ENCODE results near the gene CARD10.
"Not testable (repeated sequence)": the region's sequence is repeated elsewhere in the genome, so short reads cannot be mapped to it uniquely, and the experiment has no call there.

The CARD10 gene

DNA sequence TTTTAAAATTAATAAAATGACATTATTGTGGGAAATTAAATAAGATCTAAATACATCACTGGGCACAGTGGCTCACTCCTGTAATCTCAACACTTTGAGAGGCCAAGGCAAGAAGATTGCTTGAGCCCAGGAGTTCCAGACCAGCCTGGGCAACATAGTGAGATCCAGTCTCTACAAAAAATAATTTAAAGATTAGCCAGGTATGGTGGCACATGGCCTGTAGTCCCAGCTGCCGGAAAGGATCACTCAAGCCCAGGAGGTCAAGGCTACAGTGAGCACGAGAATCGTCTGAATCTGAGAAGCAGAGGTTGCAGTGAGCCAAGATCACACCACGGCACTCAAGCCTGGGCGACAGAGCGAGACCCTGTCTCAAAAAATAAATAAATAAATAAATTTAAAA, 15.9 kb upstream of the CARD10 start:
- no peak overlapping the region for H3K4me3 ChIP-seq (ENCODE audit: low read depth, low read length)
- TF ChIP-seq, protein P1, sequence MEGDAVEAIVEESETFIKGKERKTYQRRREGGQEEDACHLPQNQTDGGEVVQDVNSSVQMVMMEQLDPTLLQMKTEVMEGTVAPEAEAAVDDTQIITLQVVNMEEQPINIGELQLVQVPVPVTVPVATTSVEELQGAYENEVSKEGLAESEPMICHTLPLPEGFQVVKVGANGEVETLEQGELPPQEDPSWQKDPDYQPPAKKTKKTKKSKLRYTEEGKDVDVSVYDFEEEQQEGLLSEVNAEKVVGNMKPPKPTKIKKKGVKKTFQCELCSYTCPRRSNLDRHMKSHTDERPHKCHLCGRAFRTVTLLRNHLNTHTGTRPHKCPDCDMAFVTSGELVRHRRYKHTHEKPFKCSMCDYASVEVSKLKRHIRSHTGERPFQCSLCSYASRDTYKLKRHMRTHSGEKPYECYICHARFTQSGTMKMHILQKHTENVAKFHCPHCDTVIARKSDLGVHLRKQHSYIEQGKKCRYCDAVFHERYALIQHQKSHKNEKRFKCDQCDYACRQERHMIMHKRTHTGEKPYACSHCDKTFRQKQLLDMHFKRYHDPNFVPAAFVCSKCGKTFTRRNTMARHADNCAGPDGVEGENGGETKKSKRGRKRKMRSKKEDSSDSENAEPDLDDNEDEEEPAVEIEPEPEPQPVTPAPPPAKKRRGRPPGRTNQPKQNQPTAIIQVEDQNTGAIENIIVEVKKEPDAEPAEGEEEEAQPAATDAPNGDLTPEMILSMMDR (IDR thresholded peaks at IDR 0.05; ENCODE audit: low read depth, low read length, missing control alignments), result no peak
- no peak for DNase-seq (ENCODE audit: low read depth)
- in situ Hi-C loops (cut with HindIII; ENCODE audit: low sequenced_read_pairs), result no loop called here

DNA sequence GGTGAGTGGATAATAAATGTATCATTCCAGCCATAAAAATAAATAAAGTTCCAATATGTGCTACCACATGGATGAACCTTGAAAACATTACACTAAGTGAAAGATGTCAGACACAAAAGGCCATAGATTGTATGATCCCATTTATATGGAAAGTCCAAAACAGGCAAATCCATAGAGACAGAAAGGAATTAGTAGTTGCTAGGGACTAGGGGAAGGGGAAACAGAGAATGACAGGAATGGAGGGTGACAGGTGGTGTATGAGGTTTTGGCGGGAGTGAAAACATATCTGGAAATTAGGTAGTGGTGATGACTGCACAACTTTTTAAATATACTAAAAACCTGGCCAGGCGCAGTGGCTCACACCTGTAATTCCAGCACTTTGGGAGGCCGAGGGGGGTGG, 15.2 kb upstream of the CARD10 start:
- in situ Hi-C loops (cut with HindIII; ENCODE audit: low sequenced_read_pairs), result no loop called here
- H3K4me3 ChIP-seq (ENCODE audit: low read depth, low read length), result no peak overlapping the region
- no peak for DNase-seq (ENCODE audit: low read depth)
- TF ChIP-seq, protein P1 (IDR thresholded peaks at IDR 0.05; ENCODE audit: low read depth, low read length, missing control alignments), result no peak

DNA sequence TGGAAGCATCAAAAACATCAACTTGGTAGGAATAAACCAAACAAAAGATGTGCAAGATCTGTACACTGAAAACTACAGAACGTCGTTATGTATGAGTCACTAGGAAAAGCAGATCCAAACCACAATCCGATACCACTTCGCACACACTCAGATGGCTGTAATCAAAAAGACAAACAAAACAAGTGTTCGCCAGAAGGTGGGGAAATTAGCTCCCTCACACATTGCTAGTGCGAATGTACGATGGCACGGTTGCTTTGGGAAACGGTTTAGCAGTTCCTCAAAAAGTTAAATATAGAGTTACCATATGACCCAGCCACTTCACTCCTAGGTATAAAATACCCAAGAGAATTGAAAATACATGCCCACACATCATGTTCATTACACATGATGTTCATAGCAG, 14.8 kb upstream of the CARD10 start:
- TF ChIP-seq, protein P1 (IDR thresholded peaks at IDR 0.05; ENCODE audit: low read depth, low read length, missing control alignments), result peak; percentile 10
- in situ Hi-C loops (cut with HindIII; ENCODE audit: low sequenced_read_pairs), result no loop called here
- no peak overlapping the region for H3K4me3 ChIP-seq (ENCODE audit: low read depth, low read length)

GRCh38 chr22:37529652-37530345, 10.6 kb upstream of the CARD10 start:
- no peak overlapping the region for H3K4me3 ChIP-seq (ENCODE audit: low read depth, low read length)
- TF ChIP-seq, protein P1 (IDR thresholded peaks at IDR 0.05; ENCODE audit: low read depth, low read length, missing control alignments), result no peak
- in situ Hi-C loops (cut with HindIII; ENCODE audit: low sequenced_read_pairs), result no loop called here
- no peak for DNase-seq (ENCODE audit: low read depth)

More for the DNA sequence above, 14.8 kb upstream of the CARD10 start:
- peak; percentile 74 for DNase-seq (ENCODE audit: low read depth)

- in situ Hi-C loops (cut with HindIII; ENCODE audit: low sequenced_read_pairs); H3K4me3 ChIP-seq (ENCODE audit: low read depth, low read length): not testable (repeated sequence)
These were observed 8.7 kb upstream of the CARD10 start for GRCh38 chr22:37527952-37528351.

DNA sequence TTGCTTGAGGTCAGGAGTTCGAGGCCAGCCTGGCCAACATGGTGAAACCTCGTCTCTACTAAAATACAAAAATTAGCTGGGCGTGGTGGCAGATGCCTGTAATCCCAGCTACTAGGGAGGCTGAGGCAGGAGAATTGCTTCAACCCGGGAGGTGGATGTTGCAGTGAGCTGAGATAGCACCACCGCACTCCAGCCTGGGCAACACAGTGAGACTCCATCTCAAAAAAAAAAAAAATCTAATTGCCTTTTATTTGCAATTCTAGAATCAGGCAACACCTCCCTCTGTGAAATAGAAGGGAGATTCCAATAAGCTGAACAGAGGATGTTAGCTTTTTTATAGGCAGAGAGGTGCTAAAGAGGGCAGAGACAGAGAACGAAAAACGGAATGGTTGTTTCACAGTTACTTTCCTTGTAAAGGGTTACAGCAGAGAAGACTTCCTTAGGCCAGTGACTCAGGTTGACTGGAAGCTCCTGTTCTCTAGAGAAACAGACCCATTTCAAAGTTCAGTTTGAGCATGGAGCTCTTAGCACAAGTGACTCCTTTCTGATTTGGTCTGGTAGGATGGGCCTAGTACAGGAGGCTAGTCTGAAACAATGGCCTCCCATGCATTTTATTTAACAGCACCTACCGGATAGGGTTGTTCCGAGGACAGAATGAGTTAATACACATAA, 8.0 kb upstream of the CARD10 start:
- DNase-seq (ENCODE audit: low read depth); H3K4me3 ChIP-seq (ENCODE audit: low read depth, low read length); in situ Hi-C loops (cut with HindIII; ENCODE audit: low sequenced_read_pairs): not testable (repeated sequence)

More at GRCh38 chr22:37527952-37528351, 8.7 kb upstream of the CARD10 start:
- DNase-seq (ENCODE audit: low read depth), result not testable (repeated sequence)

DNA sequence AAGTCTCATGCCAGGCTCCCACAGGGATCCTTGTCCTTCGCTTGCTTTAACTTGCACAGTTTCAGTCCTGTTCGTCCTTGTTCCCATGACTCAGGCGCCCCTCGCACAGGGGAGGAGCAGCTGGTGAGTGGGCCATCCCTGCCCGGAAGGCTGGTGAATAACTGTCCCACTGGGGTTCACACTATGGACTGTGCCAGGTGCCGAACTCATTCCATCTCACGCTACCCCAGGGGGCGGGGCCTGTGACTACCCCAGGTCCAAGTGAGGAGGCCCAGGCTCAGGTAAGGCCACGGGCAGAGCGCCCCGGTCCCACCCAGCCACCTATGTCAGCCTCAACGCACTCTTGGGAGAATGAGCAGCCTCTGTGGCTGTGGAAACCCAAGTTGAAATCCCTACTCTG, 7.2 kb upstream of the CARD10 start:
- no peak for DNase-seq (ENCODE audit: low read depth)
- in situ Hi-C loops (cut with HindIII; ENCODE audit: low sequenced_read_pairs), result no loop called here
- no peak overlapping the region for H3K4me3 ChIP-seq (ENCODE audit: low read depth, low read length)
- TF ChIP-seq, protein P1 (IDR thresholded peaks at IDR 0.05; ENCODE audit: low read depth, low read length, missing control alignments), result no peak
